ENCODE results near the gene GMCL1.

GRCh38 chr2:69811591-69811990, 17.9 kb upstream of the GMCL1 start:
- TF ChIP-seq CTCF (IDR thresholded peaks at IDR 0.05; ENCODE audit: low read depth, low read length, poor library complexity, severe bottlenecking): no peak
- TF ChIP-seq EZH2phosphoT487 (IDR thresholded peaks at IDR 0.05; ENCODE audit: borderline replicate concordance, low read length): no peak

All from DOHH2 (cell line).